Heart left ventricle (tissue), 16 donors: ENCODE data around the gene ALK. TPM values are rescaled to one million over a fixed set of nuclear protein-coding genes. Genes with fewer than 3 reads are reported as not detected.
A peak's percentile ranks its signal among the peaks of the same experiment; 100 is the strongest.

Experiments
- ATAC-seq, 4 donors: fragments of 200-7000 bp; cut with Tn5 transposase; one replicate each; pipeline ENCODE4 v1.9.1; 2020 to 2022; ENCODE audit warnings: moderate library complexity in 4 of 4, mild to moderate bottlenecking in 3 of 4, moderate number of reproducible peaks in 1 of 4
- DNase-seq, 5 donors: peaks; one replicate each; pipeline ENCODE4 v3.0.0-alpha.2; 2020
- H3K27ac ChIP-seq, 12 donors: fragments of 200-600 bp; sonication (generic) in 4 of 12; one replicate each; pipeline versions ENCODE4 v1.5.0 to v1.8.0; 2016 to 2022; ENCODE audit warnings: mild to moderate bottlenecking in 2 of 12
- H3K27me3 ChIP-seq, 9 donors: fragments of 200-600 bp; sonication (generic) in 2 of 9; one replicate each; pipeline versions ENCODE4 v1.5.1 to v1.8.0; 2016 to 2022; ENCODE audit warnings: mild to moderate bottlenecking in 3 of 9
- H3K36me3 ChIP-seq, 9 donors: fragments of 200-600 bp; sonication (generic) in 2 of 9; one replicate each; pipeline versions ENCODE4 v1.5.0 to v1.8.0; 2018 to 2022; ENCODE audit warnings: mild to moderate bottlenecking in 2 of 9
- H3K4me1 ChIP-seq, 12 donors: fragments of 200-600 bp; sonication (generic) in 4 of 12; one replicate each; pipeline versions ENCODE4 v1.5.0 to v1.8.0; 2016 to 2022; ENCODE audit warnings: mild to moderate bottlenecking in 3 of 12
- H3K4me3 ChIP-seq, 12 donors: fragments of 200-600 bp; sonication (generic) in 4 of 12; one replicate each; pipeline versions ENCODE4 v1.5.0 to v1.8.0; 2017 to 2022; ENCODE audit warnings: mild to moderate bottlenecking in 9 of 12, moderate library complexity in 4 of 12
- H3K9me3 ChIP-seq, 12 donors: fragments of 200-600 bp; sonication (generic) in 4 of 12; one replicate each; pipeline versions ENCODE4 v1.5.0 to v1.8.0; 2016 to 2022; ENCODE audit warnings: mild to moderate bottlenecking in 1 of 12
- CTCF ChIP-seq, 12 donors: fragments of 200-600 bp; sonication (generic) in 4 of 12; IDR thresholded peaks; one replicate each; pipeline versions ENCODE4 v1.5.0 to v1.8.0; 2018 to 2022; ENCODE audit warnings: antibody characterized with exemption in 12 of 12, mild to moderate bottlenecking in 5 of 12
- POLR2A ChIP-seq, 2 donors: fragments of 450-650 bp; IDR thresholded peaks; one replicate each; pipeline ENCODE4 v1.6.1; 2017; ENCODE audit warnings: antibody characterized with exemption in 2 of 2, mild to moderate bottlenecking in 2 of 2, moderate library complexity in 2 of 2
- WGBS, 4 donors: extraction: QIAGEN DNeasy Blood & Tissue Kit in 2 of 4; methylation state at CpG; one replicate each; pipeline versions ENCODE4 v1.1.5 to v1.1.7; 2013 to 2018; 5-methylcytosine and 5-hydroxymethylcytosine counted together
- intact Hi-C, 10 donors: fragments of 100-400 bp; cut with DNase I; formaldehyde crosslinking; loops; one replicate each; pipeline versions ENCODE4 v1.11.1 to v1.14.2; 2022
- polyA plus RNA-seq, 2 donors: library from polyadenylated mRNA; stranded (reverse); fragments of 200-250 nt; gene quantifications; one replicate each; pipeline ENCODE4 v1.2.3, GENCODE V29; 2013
- total RNA-seq, 9 donors: library from RNA; depleted of rRNA in 2 of 9; stranded (reverse); fragments of >200 nt in 2 of 9; fragmentation: NEBNext Ultra II Directional in 3 of 9; extraction: Animal tissue kit (Norgen Biotek cat#: 25700) in 3 of 9; gene quantifications; one replicate each; pipeline versions ENCODE4 v1.1.0 to v1.2.4, GENCODE V29; 2016 to 2023
- donor health status: ischemic (EF 13 %, LVEDD 7.1; RV severe dilation, severe dysfunction).
- donor health status: healthy with polysubstance abuse.
- donor health status: DM: no; HTN: yes; CAD: no.
- donor health status: DM: no; HTN: no; CAD: no.
- donor health status: ischemic (EF 25% LVEDD 6.9; RV normal size, moderate dysfunction).
- donor health status: ischemic (EF 25% LVEDD 5.7; RV mildly dilated, moderate dysfunction).
- donor health status: healthy.
- donor health status: DM: yes; HTN: yes; CAD: no.
- donor health status: ischemic (EF 35%, LVEDD 5.7; RV mildly dilated, moderate dysfunction).
- donor health status: nonischemic (EF 11% LVEDD 7.7; RV severe dilation, severe dysfunction).
- donor health status: DM: yes; HTN: yes; CAD: no.
- donor health status: PGD.
- donor health status: ischemic (EF 29% LVEDD 5.4; RV normal size, mild dysfunction).
- donor health status: nonischemic (EF 23%, LVEDD 6.1; RV moderate dilation, normal function).

ALK gene
- total and polyA plus RNA-seq, 11 donors = 0.05 to 0.50 (median 0.13) TPM; not detected in 5

GRCh38 chr2:29401994-29402393, 519.4 kb downstream of the ALK start:
- H3K4me3 ChIP-seq = no peak overlapping the region
- DNase-seq (peak in 1 of 5 donors; percentile 33), ATAC-seq (peak in 2 of 4 donors; percentile 33 to 55)
- no peaks in the 10 kb centered on the region for H3K9me3 ChIP-seq
- no peaks in the 10 kb centered on the region for H3K36me3 ChIP-seq
- intact Hi-C loops = no loop called here
- no peak overlapping the region for H3K27ac ChIP-seq
- peaks cover 0 to 3% (median 0%) of the 10 kb centered on the region in 9 donors for H3K27me3 ChIP-seq
- 75 to 89% (median 78%) methylated on average over 7 of the region's 7 CpGs for WGBS, 4 donors
- H3K4me1 ChIP-seq = no peaks in the 10 kb centered on the region
- no peak for TF ChIP-seq POLR2A (IDR thresholded peaks at IDR 0.05)
- no peak for TF ChIP-seq CTCF (IDR thresholded peaks at IDR 0.05)

- DNase-seq (no peak), ATAC-seq (no peak)
- H3K4me3 ChIP-seq = no peak overlapping the region
- WGBS, 4 donors = 65 to 78% (median 72%) methylated on average over 4 to 5 of the region's 5 CpGs
- H3K27ac ChIP-seq = no peak overlapping the region
- intact Hi-C loops = no loop called here
- TF ChIP-seq POLR2A (IDR thresholded peaks at IDR 0.05) (no peak), CTCF (IDR thresholded peaks at IDR 0.05) (no peak)
- peaks cover 0 to 3% (median 0%) of the 10 kb centered on the region in 9 donors for H3K27me3 ChIP-seq
- no peaks in the 10 kb centered on the region for H3K36me3 ChIP-seq
- H3K9me3 ChIP-seq = no peaks in the 10 kb centered on the region
- H3K4me1 ChIP-seq = no peaks in the 10 kb centered on the region
Observed at GRCh38 chr2:29400930-29401653, 520.3 kb downstream of the ALK start.

- peaks cover 0 to 5% (median 0%) of the 10 kb centered on the region in 9 donors for H3K27me3 ChIP-seq
- DNase-seq (no peak), ATAC-seq (no peak)
- 33 to 45% (median 39%) methylated on average over 8 of the region's 8 CpGs for WGBS, 4 donors
- H3K4me1 ChIP-seq = no peaks in the 10 kb centered on the region
- no peak overlapping the region for H3K27ac ChIP-seq
- H3K36me3 ChIP-seq = no peaks in the 10 kb centered on the region
- H3K4me3 ChIP-seq = no peak overlapping the region
- intact Hi-C loops = no loop called here
- H3K9me3 ChIP-seq = no peaks in the 10 kb centered on the region
- TF ChIP-seq POLR2A (IDR thresholded peaks at IDR 0.05) (no peak), CTCF (IDR thresholded peaks at IDR 0.05) (no peak)
Observed at GRCh38 chr2:29398384-29399237, 522.8 kb downstream of the ALK start.

GRCh38 chr2:29397713-29398112, 523.7 kb downstream of the ALK start:
- WGBS, 4 donors = 54 to 72% (median 61%) methylated on average over 4 of the region's 4 CpGs
- intact Hi-C loops = no loop called here
- DNase-seq = no peak
- no peak overlapping the region for H3K4me3 ChIP-seq
- ATAC-seq = no peak
- H3K27me3 ChIP-seq = peaks cover 0 to 5% (median 0%) of the 10 kb centered on the region in 9 donors
- no peaks in the 10 kb centered on the region for H3K36me3 ChIP-seq
- no peak overlapping the region for H3K27ac ChIP-seq
- TF ChIP-seq POLR2A (IDR thresholded peaks at IDR 0.05) (no peak), CTCF (IDR thresholded peaks at IDR 0.05) (no peak)
- H3K9me3 ChIP-seq = no peaks in the 10 kb centered on the region
- no peaks in the 10 kb centered on the region for H3K4me1 ChIP-seq
